ENCODE data around the gene ZNF197. TPM values are rescaled to one million over a fixed set of nuclear protein-coding genes. Genes with fewer than 3 reads are reported as not detected.

Gene ZNF197
- polyA plus RNA-seq, 1 experiment: 13.9 TPM

DNA sequence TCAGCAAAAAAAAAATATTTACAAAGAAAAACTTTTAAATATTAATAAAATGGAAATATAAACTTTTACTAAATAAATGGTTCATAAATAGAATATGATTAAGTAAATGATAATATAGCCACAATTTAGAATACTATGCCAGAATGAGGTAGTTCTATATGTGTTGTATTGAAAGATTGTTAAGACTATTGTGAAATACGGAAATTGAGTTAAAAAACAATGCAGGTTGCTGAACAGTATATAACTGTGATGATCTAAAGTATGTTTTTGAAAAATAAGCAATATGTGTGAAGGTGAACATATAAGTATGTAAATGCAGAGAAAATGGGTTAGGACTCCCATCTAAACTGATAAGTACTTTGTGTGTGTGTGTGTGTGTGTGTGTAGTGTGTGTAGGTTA, 24.9 kb downstream of the ZNF197 start:
- H3K9me3 ChIP-seq (ENCODE audit: control insufficient read depth, insufficient read depth, low read length): no peaks in the 10 kb centered on the region; the same call in 1 of the 2 replicates
- ChIA-PET CTCF (no interaction called here), POLR2A (no interaction called here)
- no peaks in the 10 kb centered on the region for H3K27me3 ChIP-seq (ENCODE audit: control insufficient read depth, insufficient read depth, low read length)
- peak overlapping the region; percentile 86; the same call in 1 of the 2 replicates for H3K4me3 ChIP-seq (ENCODE audit: low read depth, low read length)
- no peak overlapping the region for H3K27ac ChIP-seq (ENCODE audit: low read depth, low read length)
- TF ChIP-seq, protein P1, sequence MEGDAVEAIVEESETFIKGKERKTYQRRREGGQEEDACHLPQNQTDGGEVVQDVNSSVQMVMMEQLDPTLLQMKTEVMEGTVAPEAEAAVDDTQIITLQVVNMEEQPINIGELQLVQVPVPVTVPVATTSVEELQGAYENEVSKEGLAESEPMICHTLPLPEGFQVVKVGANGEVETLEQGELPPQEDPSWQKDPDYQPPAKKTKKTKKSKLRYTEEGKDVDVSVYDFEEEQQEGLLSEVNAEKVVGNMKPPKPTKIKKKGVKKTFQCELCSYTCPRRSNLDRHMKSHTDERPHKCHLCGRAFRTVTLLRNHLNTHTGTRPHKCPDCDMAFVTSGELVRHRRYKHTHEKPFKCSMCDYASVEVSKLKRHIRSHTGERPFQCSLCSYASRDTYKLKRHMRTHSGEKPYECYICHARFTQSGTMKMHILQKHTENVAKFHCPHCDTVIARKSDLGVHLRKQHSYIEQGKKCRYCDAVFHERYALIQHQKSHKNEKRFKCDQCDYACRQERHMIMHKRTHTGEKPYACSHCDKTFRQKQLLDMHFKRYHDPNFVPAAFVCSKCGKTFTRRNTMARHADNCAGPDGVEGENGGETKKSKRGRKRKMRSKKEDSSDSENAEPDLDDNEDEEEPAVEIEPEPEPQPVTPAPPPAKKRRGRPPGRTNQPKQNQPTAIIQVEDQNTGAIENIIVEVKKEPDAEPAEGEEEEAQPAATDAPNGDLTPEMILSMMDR (IDR thresholded peaks at IDR 0.05; ENCODE audit: low read depth, low read length): no peak
- no peak for DNase-seq (ENCODE audit: low read depth, low spot score)

DNA sequence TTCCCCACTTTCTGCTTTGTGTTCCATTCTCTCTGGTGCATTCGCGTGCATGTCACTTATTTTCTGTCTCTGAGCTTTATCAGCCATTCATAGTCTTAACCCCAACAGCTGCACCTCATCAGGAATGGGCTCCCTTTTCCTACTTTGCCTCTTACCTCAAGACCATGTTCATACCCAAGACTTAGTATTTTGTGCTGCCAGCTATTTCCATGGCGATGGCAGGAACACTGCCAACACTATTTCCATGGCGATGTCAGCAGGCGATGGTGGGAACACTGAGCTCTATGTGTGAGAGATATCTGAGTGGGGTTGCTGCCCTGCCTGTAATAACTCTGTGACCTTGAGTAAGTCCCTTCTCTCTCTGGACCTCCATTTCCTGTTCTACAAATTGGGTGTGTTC, 29.2 kb downstream of the ZNF197 start:
- H3K9me3 ChIP-seq (ENCODE audit: control insufficient read depth, insufficient read depth, low read length): peaks cover 15% of the 10 kb centered on the region
- no peak overlapping the region for H3K27ac ChIP-seq (ENCODE audit: low read depth, low read length)
- ChIA-PET CTCF (interaction anchor here (0.9 kb wide), 1 partner anchor 122 kb away, joined by 3 read pairs; no protein-coding TSS in a partner anchor), POLR2A (interaction anchor here (0.7 kb wide), 1 partner anchor 321 kb away, joined by 3 read pairs; no protein-coding TSS in a partner anchor)
- no peaks in the 10 kb centered on the region for H3K27me3 ChIP-seq (ENCODE audit: control insufficient read depth, insufficient read depth, low read length)
- DNase-seq (ENCODE audit: low read depth, low spot score): no peak
- TF ChIP-seq, protein P1 (IDR thresholded peaks at IDR 0.05; ENCODE audit: low read depth, low read length): no peak
- H3K4me3 ChIP-seq (ENCODE audit: low read depth, low read length): no peak overlapping the region

DNA sequence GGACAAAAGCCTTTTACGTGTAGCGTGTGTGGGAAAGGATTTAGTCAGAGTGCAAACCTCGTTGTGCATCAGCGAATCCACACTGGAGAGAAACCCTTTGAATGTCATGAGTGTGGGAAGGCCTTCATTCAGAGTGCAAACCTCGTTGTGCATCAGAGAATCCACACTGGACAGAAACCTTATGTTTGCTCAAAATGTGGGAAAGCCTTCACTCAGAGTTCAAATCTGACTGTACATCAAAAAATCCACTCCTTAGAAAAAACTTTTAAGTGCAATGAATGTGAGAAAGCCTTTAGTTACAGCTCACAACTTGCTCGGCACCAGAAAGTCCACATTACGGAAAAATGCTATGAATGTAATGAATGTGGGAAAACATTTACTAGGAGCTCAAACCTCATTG, 34.2 kb downstream of the ZNF197 start:
- TF ChIP-seq, protein P1 (IDR thresholded peaks at IDR 0.05; ENCODE audit: low read depth, low read length): no peak
- ChIA-PET CTCF (interaction anchor here (1.0 kb wide), 1 partner anchor 62 kb away, joined by 3 read pairs; no protein-coding TSS in a partner anchor), POLR2A (no interaction called here)
- Histone ChIP-seq H3K27me3 (ENCODE audit: control insufficient read depth, insufficient read depth, low read length) (no peaks in the 10 kb centered on the region), H3K4me3 (ENCODE audit: low read depth, low read length) (no peak overlapping the region), H3K9me3 (ENCODE audit: control insufficient read depth, insufficient read depth, low read length) (peaks cover 27% of the 10 kb centered on the region), H3K27ac (ENCODE audit: low read depth, low read length) (no peak overlapping the region)
- DNase-seq (ENCODE audit: low read depth, low spot score): no peak

DNA sequence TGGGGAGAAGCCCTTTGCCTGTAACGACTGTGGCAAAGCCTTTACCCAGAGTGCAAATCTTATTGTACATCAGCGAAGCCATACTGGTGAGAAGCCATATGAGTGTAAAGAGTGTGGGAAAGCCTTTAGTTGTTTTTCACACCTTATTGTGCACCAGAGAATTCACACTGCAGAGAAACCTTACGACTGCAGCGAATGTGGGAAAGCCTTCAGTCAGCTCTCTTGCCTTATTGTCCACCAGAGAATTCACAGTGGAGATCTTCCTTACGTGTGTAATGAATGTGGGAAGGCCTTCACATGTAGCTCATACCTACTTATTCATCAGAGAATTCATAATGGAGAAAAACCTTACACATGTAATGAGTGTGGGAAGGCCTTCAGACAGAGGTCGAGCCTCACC, 34.6 kb downstream of the ZNF197 start:
- Histone ChIP-seq H3K27me3 (ENCODE audit: control insufficient read depth, insufficient read depth, low read length) (no peaks in the 10 kb centered on the region), H3K9me3 (ENCODE audit: control insufficient read depth, insufficient read depth, low read length) (peaks cover 30% of the 10 kb centered on the region), H3K4me3 (ENCODE audit: low read depth, low read length) (no peak overlapping the region), H3K27ac (ENCODE audit: low read depth, low read length) (no peak overlapping the region)
- CTCF ChIA-PET: interaction anchor here (1.0 kb wide), 1 partner anchor 62 kb away, joined by 3 read pairs; no protein-coding TSS in a partner anchor
- TF ChIP-seq, protein P1 (IDR thresholded peaks at IDR 0.05; ENCODE audit: low read depth, low read length): no peak
- DNase-seq (ENCODE audit: low read depth, low spot score): no peak
- POLR2A ChIA-PET: no interaction called here

DNA sequence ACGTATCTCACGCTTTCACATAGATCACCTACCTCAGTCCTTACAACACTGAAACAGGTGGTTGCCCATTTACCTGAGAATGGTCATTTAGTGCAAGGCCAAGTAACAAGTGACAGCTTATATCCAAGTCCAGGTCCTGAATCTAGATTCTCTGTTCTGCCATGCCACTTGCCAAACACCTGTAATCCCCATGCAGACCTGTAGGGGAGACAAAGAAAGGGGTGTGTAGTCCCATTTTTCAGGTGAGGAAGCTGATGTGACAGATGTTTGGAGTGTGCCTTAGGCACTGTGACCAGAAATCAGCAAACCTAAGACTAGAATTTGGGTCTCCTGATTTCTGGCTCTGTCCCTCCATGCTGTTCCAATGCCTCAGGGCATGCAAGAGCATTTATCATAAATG, 36.4 kb downstream of the ZNF197 start:
- CTCF ChIA-PET: interaction anchor here (0.6 kb wide), 1 partner anchor 140 kb away, joined by 4 read pairs; no protein-coding TSS in a partner anchor
- POLR2A ChIA-PET: no interaction called here

More for the DNA sequence above, 36.4 kb downstream of the ZNF197 start:
- no peak for DNase-seq (ENCODE audit: low read depth, low spot score)
- Histone ChIP-seq H3K27me3 (ENCODE audit: control insufficient read depth, insufficient read depth, low read length) (no peaks in the 10 kb centered on the region), H3K27ac (ENCODE audit: low read depth, low read length) (no peak overlapping the region), H3K4me3 (ENCODE audit: low read depth, low read length) (no peak overlapping the region), H3K9me3 (ENCODE audit: control insufficient read depth, insufficient read depth, low read length) (peaks cover 31% of the 10 kb centered on the region)
- TF ChIP-seq, protein P1 (IDR thresholded peaks at IDR 0.05; ENCODE audit: low read depth, low read length): peak; percentile 35; the same call in 1 of the 2 replicates
